HG03442 (cell line): ENCODE data around the gene FGD1.

Source experiments
- ATAC-seq: cut with Tn5 transposase; IDR thresholded peaks from one replicate; pipeline ENCODE4 v1.9.1; 2021; ENCODE audit warnings: mild to moderate bottlenecking, moderate library complexity; ENCODE audit not compliant: unreplicated experiment

FGD1 gene

DNA sequence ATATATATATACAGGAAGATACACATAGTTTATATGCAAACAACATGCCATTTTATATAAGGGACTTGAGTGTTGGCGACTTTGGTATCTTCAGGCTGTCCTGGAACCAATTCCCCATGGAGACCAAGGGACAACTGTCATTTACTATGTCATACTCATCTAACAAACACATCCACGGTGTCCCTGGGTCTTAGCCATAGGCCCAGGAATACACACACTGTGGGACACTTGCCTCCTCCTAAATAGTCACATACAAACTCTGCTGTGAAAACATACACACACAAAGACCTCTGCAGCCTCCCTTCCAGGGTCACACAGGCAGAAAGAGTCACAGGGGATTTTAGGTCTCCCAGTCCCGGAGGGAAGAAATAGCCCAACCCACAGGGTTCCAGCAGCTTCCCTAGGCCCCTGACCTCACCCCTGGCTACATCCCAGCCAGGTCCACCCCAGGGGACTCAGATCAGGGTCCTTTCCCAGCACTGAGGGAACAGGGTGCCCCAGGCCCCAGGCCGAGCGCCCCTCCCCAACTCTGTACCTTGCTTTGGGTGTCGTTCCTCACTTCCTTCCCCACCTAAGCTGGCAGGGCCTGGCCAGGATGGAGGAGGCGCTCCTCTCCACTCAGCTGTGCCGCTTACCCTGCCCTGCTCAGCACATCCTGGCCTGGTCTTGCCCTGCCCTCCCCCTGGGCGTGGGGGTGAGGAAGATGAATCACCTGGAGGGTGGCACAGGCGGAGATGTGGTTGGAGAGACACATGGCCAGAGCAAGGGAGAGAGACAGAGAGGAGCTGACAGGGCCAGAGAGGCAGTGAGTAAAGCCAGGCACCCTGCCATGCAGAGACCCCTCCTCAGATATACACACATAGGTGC is 21.8 kb downstream of the FGD1 start:
- ATAC-seq: no peak

DNA sequence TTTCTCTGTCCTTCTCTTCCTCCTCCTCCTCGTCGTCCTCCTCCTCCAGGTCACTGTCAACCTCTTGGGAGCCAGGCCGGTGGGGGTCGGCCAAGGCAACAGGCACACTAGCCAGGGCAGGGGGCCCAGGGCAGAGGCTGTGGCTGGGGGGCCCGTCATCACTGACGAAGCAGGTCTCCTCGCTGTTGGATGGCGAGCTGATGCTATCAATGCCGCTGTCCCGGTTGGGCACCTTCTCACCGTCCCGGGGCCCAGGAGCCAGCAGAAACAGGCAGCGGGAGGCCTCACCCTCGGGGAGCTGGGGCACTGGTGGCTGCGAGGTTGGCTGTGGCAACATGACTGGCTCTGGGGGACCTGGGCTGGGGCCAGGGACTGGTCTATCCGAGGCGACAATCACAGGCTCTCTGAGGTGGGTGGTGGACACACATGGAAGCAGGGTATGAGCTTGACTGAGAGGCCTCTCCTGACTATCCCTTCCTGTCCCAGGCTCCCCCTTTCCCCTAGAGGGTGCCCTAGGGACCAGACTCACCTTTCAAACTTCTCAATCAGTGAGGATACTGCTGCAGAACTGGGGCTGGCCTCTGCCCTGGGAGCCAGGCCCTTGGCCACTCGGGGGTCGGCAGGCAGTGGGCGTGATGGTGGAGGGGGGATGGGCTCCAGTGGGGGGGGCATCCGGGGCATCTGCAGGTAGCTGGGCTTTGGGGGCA is 25.8 kb downstream of the FGD1 start:
- no peak for ATAC-seq

GRCh38 chrX:54452920-54453319 is 43.1 kb downstream of the FGD1 start:
- ATAC-seq: no peak

- ATAC-seq: no peak
Measured at GRCh38 chrX:54449929-54450328, 46.1 kb downstream of the FGD1 start.

DNA sequence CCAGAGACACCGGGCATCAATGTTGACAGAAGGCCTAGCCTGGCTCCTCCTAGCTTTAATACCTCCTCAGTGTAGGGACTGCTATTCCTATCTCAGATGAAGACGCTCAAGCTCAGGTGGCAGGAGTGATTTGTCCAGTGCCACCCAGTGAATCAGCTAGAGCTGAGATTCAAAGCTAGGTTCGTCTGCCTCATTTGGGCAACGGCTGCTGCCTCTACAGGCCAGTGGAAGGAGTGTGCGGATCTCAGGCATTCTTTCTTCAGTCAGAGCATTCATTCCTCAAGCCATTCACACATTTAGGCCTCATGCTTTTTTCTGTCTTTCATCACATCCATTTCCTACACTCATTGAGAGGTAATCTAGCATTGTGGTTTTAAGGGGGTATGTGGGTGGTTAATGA is 48.6 kb downstream of the FGD1 start:
- ATAC-seq: no peak

DNA sequence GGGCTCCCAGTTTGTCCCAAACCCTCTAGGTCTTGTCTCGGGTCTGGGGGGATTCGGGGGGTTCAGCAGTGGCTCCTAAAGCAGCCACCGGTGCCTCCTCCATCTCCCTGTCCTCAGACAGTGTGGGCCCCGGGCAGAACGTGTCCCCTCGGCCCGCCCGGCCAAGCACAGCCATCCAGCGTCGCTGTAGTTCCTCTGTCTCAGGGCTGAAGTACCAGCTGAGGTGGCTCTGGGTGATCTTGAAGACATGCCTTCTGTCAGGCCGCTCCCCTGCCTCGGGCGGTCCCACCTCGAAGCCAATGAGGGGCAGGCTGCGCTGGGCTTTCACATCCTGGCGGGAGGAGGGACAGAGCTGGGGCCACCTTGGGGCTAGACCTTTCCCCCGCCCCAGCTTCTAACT is 50.0 kb downstream of the FGD1 start:
- no peak for ATAC-seq

DNA sequence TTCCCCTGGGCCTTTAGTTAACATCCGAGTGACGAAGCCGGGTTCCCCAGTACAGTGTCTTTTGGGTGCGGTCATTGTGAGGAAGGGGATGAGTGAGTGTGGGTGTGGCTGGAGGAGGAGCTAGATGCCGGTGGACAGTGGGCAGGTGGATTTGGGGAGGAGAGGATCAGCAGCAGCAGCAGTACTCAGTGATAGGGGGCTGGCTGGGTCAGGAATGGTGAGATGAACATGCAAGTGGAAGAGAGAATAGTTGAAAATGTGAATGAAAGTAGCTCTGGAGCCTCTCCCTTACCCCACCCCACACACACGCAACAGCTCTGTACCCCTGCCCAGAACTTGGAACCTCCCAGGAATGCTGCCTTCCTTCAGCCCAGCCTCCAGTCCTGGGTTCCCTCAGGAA is 51.3 kb downstream of the FGD1 start:
- ATAC-seq: no peak

DNA sequence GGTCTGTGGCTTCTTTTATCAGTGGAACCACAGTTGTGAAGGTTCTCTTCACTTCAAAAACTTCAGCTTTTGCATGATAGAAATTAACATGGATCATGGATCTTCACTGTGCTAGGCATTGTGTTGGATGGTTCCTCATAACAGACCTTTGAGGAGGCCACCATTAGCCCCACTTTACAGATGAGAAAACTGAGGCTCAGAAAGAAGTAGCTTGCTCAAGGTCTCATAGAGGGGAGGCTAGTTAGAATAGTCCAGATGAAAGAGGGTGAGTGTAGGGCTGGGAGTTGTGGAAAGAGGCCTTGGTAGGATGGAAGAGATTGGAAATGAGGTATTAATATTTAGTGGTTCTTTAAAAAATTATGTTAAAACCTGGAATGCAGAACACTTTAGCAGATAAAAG is 53.2 kb downstream of the FGD1 start:
- no peak for ATAC-seq

GRCh38 chrX:54439960-54440871 is 55.8 kb downstream of the FGD1 start, which contains the start of gene TSR2:
TSR2 (plus strand) TSS chrX:54440404; CDS start chrX:54440422, 18 bp downstream.
- ATAC-seq: peak; percentile 98

- no peak for ATAC-seq
Measured at GRCh38 chrX:54435121-54435520, 60.9 kb downstream of the FGD1 start.

DNA sequence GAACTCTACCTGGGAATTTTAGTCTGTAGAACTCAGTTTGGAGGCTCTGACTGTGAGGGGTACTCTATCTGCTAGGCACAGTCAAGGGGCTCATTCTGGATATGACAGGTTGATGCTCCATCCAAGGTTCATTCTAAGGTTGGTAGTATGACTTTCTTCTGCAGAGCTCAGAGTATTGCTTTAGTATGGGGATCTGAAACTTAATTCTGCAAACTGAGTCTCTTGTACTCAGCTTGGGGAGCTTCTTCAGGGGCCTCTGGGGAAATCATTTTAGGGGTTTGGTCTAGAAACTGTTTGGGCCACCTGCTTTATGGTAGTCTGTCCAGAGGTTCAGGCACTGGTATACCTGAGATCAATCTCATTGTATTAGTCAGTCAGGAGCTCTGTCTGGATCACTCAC is 65.5 kb downstream of the FGD1 start:
- ATAC-seq: no peak

GRCh38 chrX:54427837-54428424 is 68.1 kb downstream of the FGD1 start:
- no peak for ATAC-seq

- no peak for ATAC-seq
Measured at GRCh38 chrX:54423161-54423888, 72.7 kb downstream of the FGD1 start.

DNA sequence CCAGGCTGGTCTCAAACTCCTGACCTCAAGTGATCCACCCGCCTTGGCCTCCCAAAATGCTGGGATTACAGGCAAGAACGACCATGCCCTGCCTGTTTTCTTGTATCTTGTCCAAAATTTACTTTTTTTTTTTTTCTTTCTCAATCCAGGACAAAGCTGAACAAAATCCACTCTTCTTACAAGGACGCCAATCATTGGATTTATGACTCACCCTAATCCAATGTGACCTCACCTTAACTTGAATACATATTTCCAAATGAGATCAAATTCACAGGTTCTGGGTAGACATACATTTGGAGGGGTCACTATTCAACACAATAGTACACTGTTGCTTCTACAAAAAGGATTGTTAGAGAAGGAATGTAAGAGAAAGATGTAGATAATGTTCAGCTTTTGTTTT is 73.9 kb downstream of the FGD1 start:
- no peak for ATAC-seq

- no peak for ATAC-seq
Measured at GRCh38 chrX:54419559-54420302, 76.3 kb downstream of the FGD1 start.

DNA sequence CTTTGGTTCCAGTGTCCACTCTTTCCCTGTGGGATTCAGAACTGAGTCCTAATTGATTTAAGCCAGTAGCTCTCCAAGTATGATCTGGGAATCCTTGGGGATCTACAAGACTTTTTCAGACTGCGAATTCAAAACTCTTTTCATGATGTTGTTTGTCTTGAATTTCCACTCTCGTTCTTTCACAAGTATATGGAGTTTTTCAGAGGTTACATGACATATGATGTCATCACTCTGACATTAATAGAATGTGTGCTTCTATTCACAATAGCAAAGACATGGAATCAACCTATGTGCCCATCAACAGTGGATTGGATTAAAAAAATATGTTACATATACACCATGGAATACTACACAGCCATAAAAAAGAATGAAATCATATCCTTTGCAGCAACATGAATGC is 79.1 kb downstream of the FGD1 start:
- no peak for ATAC-seq

DNA sequence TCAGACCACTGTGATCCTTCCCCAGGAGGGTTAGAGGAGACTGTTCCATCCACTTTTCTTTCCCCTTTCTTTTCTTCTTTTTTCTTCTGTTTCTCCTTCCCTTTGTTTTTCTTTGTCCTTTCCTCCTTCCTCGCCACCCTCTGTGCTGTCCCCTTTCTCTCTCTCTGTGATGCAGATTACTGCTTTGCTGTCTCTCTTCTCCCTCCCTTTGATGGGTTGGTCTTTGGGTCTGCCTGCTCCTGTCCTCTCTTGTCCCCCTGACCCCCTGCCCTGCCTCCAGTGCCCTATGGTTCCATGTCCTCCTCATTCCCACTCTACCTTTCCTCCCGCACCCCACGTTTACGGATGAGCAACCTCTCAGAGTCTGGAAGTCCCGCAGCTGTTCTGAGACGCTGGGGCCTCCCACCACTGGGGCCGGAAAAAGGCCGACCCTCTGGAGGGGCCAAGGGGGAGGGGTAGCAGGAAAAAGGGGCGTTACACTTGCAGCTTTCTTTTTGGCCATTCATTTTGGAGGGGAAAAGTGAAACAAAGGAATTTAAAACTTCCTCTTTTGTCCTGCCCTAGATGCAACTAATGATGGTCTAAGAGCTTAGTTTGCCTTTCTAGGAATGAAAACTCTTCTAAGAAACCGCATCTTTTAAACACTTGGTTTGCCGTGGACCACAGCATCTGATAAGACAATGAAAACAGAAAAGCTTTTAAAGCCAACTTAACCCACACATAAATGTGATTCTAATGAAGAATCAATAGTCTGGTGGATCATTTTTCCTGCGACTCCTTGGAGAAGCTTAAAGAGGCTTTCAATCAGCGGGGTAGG is 80.3 kb downstream of the FGD1 start:
- no peak for ATAC-seq

- ATAC-seq: no peak
Measured at GRCh38 chrX:54413753-54414152, 82.3 kb downstream of the FGD1 start.

DNA sequence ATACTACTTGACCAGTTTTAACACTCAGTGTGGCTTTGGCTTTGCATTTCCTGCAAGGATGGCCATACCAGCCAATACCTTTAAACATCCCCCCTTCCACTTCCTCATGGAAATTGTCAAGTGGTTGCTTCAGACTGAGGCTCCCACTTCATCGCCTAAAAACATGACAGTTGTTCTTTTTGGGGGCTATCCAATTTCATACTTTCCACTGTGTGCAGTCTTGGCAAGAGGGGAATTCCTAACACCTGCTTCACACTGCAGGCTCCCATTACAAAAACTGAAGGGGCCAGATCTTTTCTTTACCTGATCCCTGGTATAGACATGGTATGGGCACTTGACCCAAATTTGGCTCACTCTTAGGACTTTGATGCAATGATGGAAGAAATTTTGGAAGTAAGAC is 84.3 kb downstream of the FGD1 start:
- no peak for ATAC-seq
